GM12878 (cell line): ENCODE data around the gene FASTKD2. TPM values are rescaled to one million over a fixed set of nuclear protein-coding genes. Genes with fewer than 3 reads are reported as not detected.

ENCODE experiments used
- ATAC-seq: fragments of 200-7000 bp; cut with Tn5 transposase; 3 replicates; pipeline ENCODE4 v1.9.1; 2020; ENCODE audit warnings: mild to moderate bottlenecking, moderate library complexity
- BruUV-seq: library from RNA; stranded (reverse); fragments of 400-500 nt; replicated peaks from 2 replicates; lab custom pipeline; 2021; lab: Mats Ljungman, UMichigan
- CTCF ChIA-PET: fragments of 300-600 bp; sonication (Branson Sonifier 250); formaldehyde crosslinking; extraction: SDS; loops from one replicate; lab custom pipeline; 2021; ENCODE audit warnings: inconsistent platforms; lab: Yijun Ruan, JAX
- POLR2A ChIA-PET: fragments of 350-600 bp; formaldehyde crosslinking; extraction: SDS; loops from one replicate; lab custom pipeline; 2021; ENCODE audit warnings: inconsistent platforms; lab: Charles Lee
- RAD21 ChIA-PET: fragments of 300-600 bp; sonication (Branson Sonifier 250); formaldehyde crosslinking; loops from one replicate; lab custom pipeline; 2023; ENCODE audit warnings: antibody characterized with exemption; ENCODE audit not compliant: unreplicated experiment; lab: Charles Lee
- SMC1A ChIA-PET: fragments of 300-600 bp; sonication (Branson Sonifier 250); formaldehyde crosslinking; loops from one replicate; lab custom pipeline; 2023; ENCODE audit not compliant: unreplicated experiment, uncharacterized antibody; lab: Charles Lee
- DNase-seq: peaks from one replicate; pipeline ENCODE4 v3.0.0-alpha.2; 2011; ENCODE audit warnings: low read depth, low spot score
- FAIRE-seq: peaks from 3 replicates; lab custom pipeline; 2011; peaks lifted over from hg19 to GRCh38; lab: Jason Lieb, UNC
- H2AFZ ChIP-seq: 2 replicates; pipeline ENCODE4 v1.6.0; 2011; ENCODE audit warnings: low read depth, low read length, control low read depth; ENCODE audit not compliant: control insufficient read depth
- H3K27ac ChIP-seq: 2 replicates; pipeline ENCODE4 v1.5.1; 2011; ENCODE audit warnings: control low read depth; ENCODE audit not compliant: control insufficient read depth, insufficient read depth
- H3K27me3 ChIP-seq, 2 experiments: replicated peaks in 1 of 2; 2 replicates each; pipeline versions ENCODE4 v1.6.0 to v1.6.1; 2011; ENCODE audit warnings: low read length in 1 of 2; ENCODE audit not compliant: control insufficient read depth in 2 of 2, insufficient read depth in 2 of 2
- H3K36me3 ChIP-seq, 2 experiments: 2 replicates each; pipeline ENCODE4 v1.5.1; 2011; ENCODE audit warnings: low read length in 1 of 2; ENCODE audit not compliant: control insufficient read depth in 2 of 2, insufficient read depth in 2 of 2
- H3K4me1 ChIP-seq: 2 replicates; pipeline ENCODE4 v1.6.1; 2011; ENCODE audit warnings: mild to moderate bottlenecking, low read length, moderate library complexity, mixed read lengths; ENCODE audit not compliant: control insufficient read depth, insufficient read depth
- H3K4me2 ChIP-seq: 2 replicates; pipeline ENCODE4 v1.6.0; 2011; ENCODE audit warnings: control low read depth; ENCODE audit not compliant: control insufficient read depth, insufficient read depth
- H3K4me3 ChIP-seq: fragments of 200-600 bp; sonication (generic); 2 replicates; pipeline ENCODE4 v1.5.1; 2016
- H3K79me2 ChIP-seq: 2 replicates; pipeline ENCODE4 v1.6.0; 2011; ENCODE audit warnings: low read length; ENCODE audit not compliant: control insufficient read depth, insufficient read depth
- H3K9ac ChIP-seq: 2 replicates; pipeline ENCODE4 v1.8.0; 2011; ENCODE audit warnings: low read length, control low read depth, mixed read lengths; ENCODE audit not compliant: control insufficient read depth, insufficient read depth
- H3K9me3 ChIP-seq: replicated peaks from 3 replicates; pipeline ENCODE4 v1.5.1; 2011; ENCODE audit warnings: mild to moderate bottlenecking, low read length; ENCODE audit not compliant: control insufficient read depth, insufficient read depth
- H4K20me1 ChIP-seq: 2 replicates; pipeline ENCODE4 v1.6.0; 2011; ENCODE audit not compliant: control insufficient read depth, insufficient read depth
- ASH2L ChIP-seq: fragments of 300-600, 200-600 bp; sonication (generic); IDR thresholded peaks from 2 replicates; pipeline ENCODE4 v1.6.1; 2017; ENCODE audit warnings: low read depth, mild to moderate bottlenecking, borderline replicate concordance
- GABPA ChIP-seq: IDR thresholded peaks from 2 replicates; pipeline ENCODE4 v1.6.1; 2014; ENCODE audit warnings: antibody characterized with exemption, low read depth, mild to moderate bottlenecking, inconsistent platforms
- NFYB ChIP-seq: IDR thresholded peaks from 2 replicates; pipeline ENCODE4 v1.6.1; 2011; ENCODE audit warnings: low read depth, mild to moderate bottlenecking, low read length, improper control_type of control experiment, moderate library complexity; ENCODE audit not compliant: insufficient read depth
- WGBS: methylation state at CpG from one replicate; pipeline ENCODE4 v1.1.6; 2016; ENCODE audit warnings: low lambda C conversion rate; ENCODE audit not compliant: insufficient replicate concordance, insufficient coverage; ENCODE audit errors: missing lambda C conversion rate; 5-methylcytosine and 5-hydroxymethylcytosine counted together
- in situ Hi-C: fragments of 300-500 bp; cut with MboI; formaldehyde crosslinking; loops from 9 replicates; pipeline ENCODE4 v1.14.3; 2018; ENCODE audit warnings: mixed read lengths
- intact Hi-C: fragments of 100-400 bp; cut with micrococcal nuclease; formaldehyde crosslinking; loops from one replicate; pipeline ENCODE4 v1.14.2; 2022; ENCODE audit not compliant: unreplicated experiment
- polyA plus RNA-seq, 11 experiments: library from polyadenylated mRNA; depleted of rRNA in 4 of 11; unstranded in 6 of 11; stranded (reverse) in 5 of 11; fragments of >200 nt; fragmentation: Nextera tagmentation in 4 of 11; fragmentation: Illumina TruSeq in 1 of 11; extraction: Ambion mirVana in 4 of 11; extraction: Trizol in 1 of 11; gene quantifications; 1 replicate in 1 of 11; 2 replicates in 10 of 11; pipeline versions ENCODE4 v1.2.1 to v1.2.3, GENCODE V29; 2011 to 2016; ENCODE audit warnings: inconsistent platforms in 2 of 11, missing spikeins in 2 of 11, low read depth in 1 of 11
- total RNA-seq, 4 experiments: library from RNA; depleted of rRNA in 3 of 4; stranded (reverse); fragments of >200 nt in 3 of 4; fragmentation: Illumina TruSeq in 1 of 4; extraction: Trizol in 1 of 4; gene quantifications; 2 replicates each; pipeline versions ENCODE4 v1.2.1 to v1.2.3, GENCODE V29; 2013 to 2021
- TF ChIP-seq, protein P1 (sequence below): fragments of 150-350 bp; IDR thresholded peaks from 2 replicates; pipeline ENCODE4 v1.6.1; 2016; ENCODE audit warnings: low read depth, low read length

Gene FASTKD2
- total and polyA plus RNA-seq, 10 of the 15 experiments (the other 5 are each of a cell fraction or from before 2014, with no cell fraction given), result 32.1 to 115 (median 52.3) TPM

DNA sequence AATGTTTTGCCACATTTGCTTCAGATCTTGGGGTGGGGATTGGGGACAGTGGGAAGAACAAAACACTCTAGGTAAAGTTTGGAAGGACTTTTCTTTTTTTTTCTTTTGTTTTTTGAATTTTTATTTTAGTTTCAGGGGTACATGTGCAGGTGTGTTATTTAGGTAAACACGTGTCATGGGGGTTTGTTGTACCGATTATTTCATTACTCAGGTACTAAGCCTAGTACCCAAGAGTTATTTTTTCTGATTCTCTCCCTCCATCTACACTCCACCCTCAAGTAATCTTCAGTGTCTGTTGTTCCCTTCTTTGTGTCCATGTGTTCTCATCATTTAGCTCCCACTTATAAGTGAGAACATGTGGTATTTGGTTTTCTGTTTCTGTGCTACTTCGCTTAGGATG is 73.3 kb downstream of the FASTKD2 start:
- no peak overlapping the region for H2AFZ ChIP-seq
- WGBS, result 5% methylated on average over 3 of the region's 3 CpGs
- H3K4me2 ChIP-seq, result no peak overlapping the region
- ChIA-PET SMC1A (no interaction called here), RAD21 (no interaction called here), POLR2A (no interaction called here), CTCF (no interaction called here)
- H3K4me3 ChIP-seq, result no peak overlapping the region
- TF ChIP-seq, protein P1, sequence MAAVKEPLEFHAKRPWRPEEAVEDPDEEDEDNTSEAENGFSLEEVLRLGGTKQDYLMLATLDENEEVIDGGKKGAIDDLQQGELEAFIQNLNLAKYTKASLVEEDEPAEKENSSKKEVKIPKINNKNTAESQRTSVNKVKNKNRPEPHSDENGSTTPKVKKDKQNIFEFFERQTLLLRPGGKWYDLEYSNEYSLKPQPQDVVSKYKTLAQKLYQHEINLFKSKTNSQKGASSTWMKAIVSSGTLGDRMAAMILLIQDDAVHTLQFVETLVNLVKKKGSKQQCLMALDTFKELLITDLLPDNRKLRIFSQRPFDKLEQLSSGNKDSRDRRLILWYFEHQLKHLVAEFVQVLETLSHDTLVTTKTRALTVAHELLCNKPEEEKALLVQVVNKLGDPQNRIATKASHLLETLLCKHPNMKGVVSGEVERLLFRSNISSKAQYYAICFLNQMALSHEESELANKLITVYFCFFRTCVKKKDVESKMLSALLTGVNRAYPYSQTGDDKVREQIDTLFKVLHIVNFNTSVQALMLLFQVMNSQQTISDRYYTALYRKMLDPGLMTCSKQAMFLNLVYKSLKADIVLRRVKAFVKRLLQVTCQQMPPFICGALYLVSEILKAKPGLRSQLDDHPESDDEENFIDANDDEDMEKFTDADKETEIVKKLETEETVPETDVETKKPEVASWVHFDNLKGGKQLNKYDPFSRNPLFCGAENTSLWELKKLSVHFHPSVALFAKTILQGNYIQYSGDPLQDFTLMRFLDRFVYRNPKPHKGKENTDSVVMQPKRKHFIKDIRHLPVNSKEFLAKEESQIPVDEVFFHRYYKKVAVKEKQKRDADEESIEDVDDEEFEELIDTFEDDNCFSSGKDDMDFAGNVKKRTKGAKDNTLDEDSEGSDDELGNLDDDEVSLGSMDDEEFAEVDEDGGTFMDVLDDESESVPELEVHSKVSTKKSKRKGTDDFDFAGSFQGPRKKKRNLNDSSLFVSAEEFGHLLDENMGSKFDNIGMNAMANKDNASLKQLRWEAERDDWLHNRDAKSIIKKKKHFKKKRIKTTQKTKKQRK, result no peak
- no peak for TF ChIP-seq NFYB
- TF ChIP-seq ASH2L, result no peak
- no peak for TF ChIP-seq GABPA
- no peaks in the 10 kb centered on the region for H3K27me3 ChIP-seq
- no peaks in the 10 kb centered on the region; the same call in 2 of the 3 replicates for H3K9me3 ChIP-seq
- in situ Hi-C loops (no loop called here), intact Hi-C loops (no loop called here)
- H3K9ac ChIP-seq, result no peak overlapping the region
- H3K79me2 ChIP-seq, result no peaks in the 10 kb centered on the region
- ATAC-seq (no peak), FAIRE-seq (no peak), DNase-seq (no peak)
- no TSS peak for BruUV-seq
- no peak overlapping the region for H3K27ac ChIP-seq
- no peaks in the 10 kb centered on the region for H3K36me3 ChIP-seq
- H3K4me1 ChIP-seq, result no peaks in the 10 kb centered on the region
- H4K20me1 ChIP-seq, result no peaks in the 10 kb centered on the region
